HTR-8/SVneo (cell line): ENCODE measurements around the gene HIC2.
"Not testable (repeated sequence)": the region's sequence is repeated elsewhere in the genome, so short reads cannot be mapped to it uniquely, and the experiment has no call there.

Experiments
- DNase-seq: peaks from one replicate; pipeline ENCODE4 v3.0.0; 2011; ENCODE audit warnings: low spot score, mixed read lengths; ENCODE audit not compliant: insufficient read length
- FAIRE-seq: peaks from 2 replicates; lab custom pipeline; 2011; peaks lifted over from hg19 to GRCh38; lab: Jason Lieb, UNC

Gene HIC2

GRCh38 chr22:21448627-21449416 is 31.7 kb downstream of the HIC2 start:
- no peak for FAIRE-seq

GRCh38 chr22:21449531-21450319 is 32.6 kb downstream of the HIC2 start:
- no peak for FAIRE-seq
- no peak for DNase-seq

More at GRCh38 chr22:21448627-21449416, 31.7 kb downstream of the HIC2 start:
- DNase-seq: no peak

GRCh38 chr22:21450320-21450831 is 33.2 kb downstream of the HIC2 start:
- no peak for FAIRE-seq
- DNase-seq: no peak

- DNase-seq: no peak
- no peak for FAIRE-seq
These were observed 33.7 kb downstream of the HIC2 start for GRCh38 chr22:21450858-21451353.

- no peak for FAIRE-seq
- no peak for DNase-seq
These were observed 34.7 kb downstream of the HIC2 start for GRCh38 chr22:21451545-21452520.

- DNase-seq, FAIRE-seq: not testable (repeated sequence)
These were observed 35.5 kb downstream of the HIC2 start for GRCh38 chr22:21452666-21453065.

GRCh38 chr22:21454998-21455333 is 37.8 kb downstream of the HIC2 start:
- FAIRE-seq, DNase-seq: not testable (repeated sequence)

- DNase-seq: no peak
- FAIRE-seq: no peak
These were observed 38.3 kb downstream of the HIC2 start for GRCh38 chr22:21455334-21456089.

- FAIRE-seq: no peak
- DNase-seq: no peak
These were observed 40.0 kb downstream of the HIC2 start for GRCh38 chr22:21457023-21457787.

GRCh38 chr22:21462672-21463071 is 45.5 kb downstream of the HIC2 start:
- FAIRE-seq: not testable (repeated sequence)

GRCh38 chr22:21467337-21468193 is 50.4 kb downstream of the HIC2 start, which contains the start of gene TMEM191C:
TSS of gene TMEM191C (plus strand) at chr22:21467387. CDS start at chr22:21467460, 73 bp downstream.
- not testable (repeated sequence) for DNase-seq, FAIRE-seq

More at GRCh38 chr22:21462672-21463071, 45.5 kb downstream of the HIC2 start:
- DNase-seq: not testable (repeated sequence)

GRCh38 chr22:21468194-21469096 is 51.3 kb downstream of the HIC2 start:
- FAIRE-seq, DNase-seq: not testable (repeated sequence)

GRCh38 chr22:21469097-21469994 is 52.2 kb downstream of the HIC2 start:
- not testable (repeated sequence) for FAIRE-seq, DNase-seq

GRCh38 chr22:21472984-21473383 is 55.8 kb downstream of the HIC2 start:
- not testable (repeated sequence) for FAIRE-seq, DNase-seq

- not testable (repeated sequence) for FAIRE-seq, DNase-seq
These were observed 56.5 kb downstream of the HIC2 start for GRCh38 chr22:21473664-21474063.
